Peyer's patch (tissue), 4 donors: ENCODE measurements around the gene DCN. TPM values are rescaled to one million over a fixed set of nuclear protein-coding genes. Genes with fewer than 3 reads are reported as not detected.
"Not testable (repeated sequence)": the region's sequence is repeated elsewhere in the genome, so short reads cannot be mapped to it uniquely, and the experiment has no call there.

Experiments used
- DNase-seq, 3 donors: peaks; one replicate each; pipeline ENCODE4 v3.0.0-alpha.2; 2017 to 2019
- H3K27ac ChIP-seq, 4 donors: fragments of 200-600 bp; sonication (generic); one replicate each; pipeline ENCODE4 v1.5.1; 2016 to 2019
- H3K27me3 ChIP-seq, 2 donors: fragments of 200-600 bp; sonication (generic); one replicate each; pipeline ENCODE4 v1.5.1; 2019
- H3K36me3 ChIP-seq, 3 donors: fragments of 200-600 bp; sonication (generic); one replicate each; pipeline ENCODE4 v1.5.1; 2016 to 2019
- H3K4me1 ChIP-seq, 4 donors: fragments of 200-600 bp; sonication (generic); one replicate each; pipeline ENCODE4 v1.5.1; 2016 to 2019
- H3K4me3 ChIP-seq, 4 donors: fragments of 200-600 bp; sonication (generic); 1 replicate in 3 of 4; 2 replicates in 1 of 4; pipeline ENCODE4 v1.5.1; 2016 to 2019; ENCODE audit warnings: mild to moderate bottlenecking in 1 of 4
- H3K9me3 ChIP-seq, 4 donors: fragments of 200-600 bp; sonication (generic); one replicate each; pipeline ENCODE4 v1.5.1; 2016 to 2019; ENCODE audit warnings: mild to moderate bottlenecking in 1 of 4
- POLR2A ChIP-seq, 2 donors: fragments of 450-650 bp; IDR thresholded peaks; one replicate each; pipeline ENCODE4 v1.5.1; 2017; ENCODE audit warnings: antibody characterized with exemption in 2 of 2, mild to moderate bottlenecking in 2 of 2, moderate library complexity in 2 of 2
- total RNA-seq, 4 donors: library from RNA; depleted of rRNA; stranded (reverse); fragments of >200 nt; gene quantifications; one replicate each; pipeline ENCODE4 v1.1.0, GENCODE V29; 2016
- TF ChIP-seq, protein P1 (sequence below), 6 experiments: fragments of 450-650 bp in 4 of 6; fragments of 200-600 bp in 2 of 6; sonication (generic) in 1 of 6; IDR thresholded peaks; one replicate each; pipeline ENCODE4 v1.5.1; 2017 to 2019; ENCODE audit warnings: antibody characterized with exemption in 6 of 6, mild to moderate bottlenecking in 3 of 6, moderate library complexity in 1 of 6

DCN gene
- total RNA-seq, 4 donors from 2014 or later = 142 to 543 (median 309) TPM

DNA sequence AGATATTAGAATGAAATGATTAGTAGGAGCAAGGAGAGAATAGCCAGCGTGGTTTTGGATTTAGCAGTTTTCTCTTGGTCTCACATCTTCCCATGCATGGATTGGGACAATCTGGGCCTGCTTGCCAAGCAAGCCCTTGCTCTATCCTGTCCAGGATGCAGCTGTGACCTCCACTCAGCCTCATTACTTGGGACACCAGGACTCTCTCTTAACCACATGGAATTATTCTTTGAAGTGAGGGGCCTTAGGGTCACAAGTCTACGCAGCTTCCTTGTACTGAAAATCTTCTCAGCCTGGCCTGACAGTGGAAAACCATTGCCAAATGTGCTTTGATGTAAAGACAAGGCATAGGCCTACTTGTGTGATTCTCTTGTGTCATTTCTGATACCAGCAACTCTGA, 28.0 kb upstream of the DCN start:
- H3K4me1 ChIP-seq = no peaks in the 10 kb centered on the region
- no peak for DNase-seq
- no peaks in the 10 kb centered on the region for H3K27me3 ChIP-seq
- H3K9me3 ChIP-seq = no peaks in the 10 kb centered on the region
- no peak for TF ChIP-seq POLR2A (IDR thresholded peaks at IDR 0.05)
- TF ChIP-seq, protein P1, sequence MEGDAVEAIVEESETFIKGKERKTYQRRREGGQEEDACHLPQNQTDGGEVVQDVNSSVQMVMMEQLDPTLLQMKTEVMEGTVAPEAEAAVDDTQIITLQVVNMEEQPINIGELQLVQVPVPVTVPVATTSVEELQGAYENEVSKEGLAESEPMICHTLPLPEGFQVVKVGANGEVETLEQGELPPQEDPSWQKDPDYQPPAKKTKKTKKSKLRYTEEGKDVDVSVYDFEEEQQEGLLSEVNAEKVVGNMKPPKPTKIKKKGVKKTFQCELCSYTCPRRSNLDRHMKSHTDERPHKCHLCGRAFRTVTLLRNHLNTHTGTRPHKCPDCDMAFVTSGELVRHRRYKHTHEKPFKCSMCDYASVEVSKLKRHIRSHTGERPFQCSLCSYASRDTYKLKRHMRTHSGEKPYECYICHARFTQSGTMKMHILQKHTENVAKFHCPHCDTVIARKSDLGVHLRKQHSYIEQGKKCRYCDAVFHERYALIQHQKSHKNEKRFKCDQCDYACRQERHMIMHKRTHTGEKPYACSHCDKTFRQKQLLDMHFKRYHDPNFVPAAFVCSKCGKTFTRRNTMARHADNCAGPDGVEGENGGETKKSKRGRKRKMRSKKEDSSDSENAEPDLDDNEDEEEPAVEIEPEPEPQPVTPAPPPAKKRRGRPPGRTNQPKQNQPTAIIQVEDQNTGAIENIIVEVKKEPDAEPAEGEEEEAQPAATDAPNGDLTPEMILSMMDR (IDR thresholded peaks at IDR 0.05) = no peak
- H3K4me3 ChIP-seq = no peak overlapping the region
- no peaks in the 10 kb centered on the region for H3K36me3 ChIP-seq
- no peak overlapping the region for H3K27ac ChIP-seq

DNA sequence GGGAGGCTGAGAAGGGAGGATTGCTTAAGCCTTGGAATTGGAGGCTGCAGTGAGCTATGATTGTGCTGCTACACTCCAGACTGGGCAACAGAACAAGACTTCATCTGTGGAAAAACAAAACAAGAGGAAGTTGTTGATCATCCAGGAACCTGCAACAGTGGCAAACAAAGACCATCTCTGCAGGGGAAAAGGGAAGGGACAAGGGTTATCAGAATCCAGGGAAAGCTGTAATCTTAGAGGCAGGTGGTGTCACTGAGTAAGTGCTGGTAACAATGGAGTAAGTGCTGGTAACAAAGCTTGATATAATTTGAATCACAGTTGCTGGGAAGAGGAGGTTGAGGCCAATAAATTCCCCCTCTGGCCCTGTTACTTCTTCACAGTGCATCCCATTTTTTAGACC, 27.5 kb upstream of the DCN start:
- TF ChIP-seq POLR2A (IDR thresholded peaks at IDR 0.05) = no peak
- TF ChIP-seq, protein P1 (IDR thresholded peaks at IDR 0.05) = no peak
- Histone ChIP-seq H3K27me3 (no peaks in the 10 kb centered on the region), H3K4me3 (no peak overlapping the region), H3K36me3 (no peaks in the 10 kb centered on the region), H3K27ac (no peak overlapping the region), H3K9me3 (no peaks in the 10 kb centered on the region), H3K4me1 (no peaks in the 10 kb centered on the region)
- DNase-seq = no peak

DNA sequence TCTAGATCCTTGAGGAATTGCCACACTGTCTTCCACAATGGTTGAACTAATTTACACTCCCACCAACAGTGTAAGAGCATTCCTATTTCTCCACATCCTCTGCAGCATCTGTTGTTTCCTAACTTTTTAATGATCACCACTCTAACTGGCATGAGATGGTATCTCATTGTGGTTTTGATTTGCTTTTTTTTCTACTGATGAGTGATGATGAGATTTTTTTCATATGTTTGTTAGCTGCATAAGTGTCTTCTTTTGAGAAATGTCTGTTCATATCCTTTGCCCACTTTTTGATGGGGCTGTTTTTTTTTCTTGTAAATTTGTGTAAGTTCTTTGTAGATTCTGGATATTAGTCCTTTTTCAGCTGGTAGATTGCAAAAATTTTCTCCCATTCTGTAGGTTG, 24.7 kb upstream of the DCN start:
- not testable (repeated sequence) for H3K4me3 ChIP-seq, DNase-seq, H3K27ac ChIP-seq, H3K9me3 ChIP-seq, H3K27me3 ChIP-seq, H3K4me1 ChIP-seq, H3K36me3 ChIP-seq

DNA sequence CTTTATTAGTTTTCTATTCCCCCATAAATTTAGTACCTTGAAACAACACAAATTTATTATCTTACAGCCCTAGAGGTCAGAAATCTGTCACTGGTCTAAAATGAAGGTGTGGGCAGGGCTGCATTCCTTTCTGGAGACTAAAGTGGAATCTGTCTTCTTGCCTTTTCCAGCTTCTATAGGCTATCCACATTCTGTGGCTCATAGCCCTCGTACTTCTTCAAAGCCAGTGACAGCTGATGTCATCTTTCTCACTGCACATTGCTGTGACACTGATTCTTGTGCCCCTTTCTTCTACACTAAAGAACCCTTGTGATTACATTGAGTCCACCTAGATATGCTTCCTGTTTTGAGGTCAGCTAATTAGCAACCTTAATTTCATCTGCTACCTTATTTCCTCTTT, 23.2 kb upstream of the DCN start:
- Histone ChIP-seq H3K27me3 (no peaks in the 10 kb centered on the region), H3K9me3 (no peaks in the 10 kb centered on the region), H3K36me3 (no peaks in the 10 kb centered on the region), H3K4me3 (no peak overlapping the region), H3K4me1 (no peaks in the 10 kb centered on the region), H3K27ac (no peak overlapping the region)
- TF ChIP-seq POLR2A (IDR thresholded peaks at IDR 0.05) = no peak
- TF ChIP-seq, protein P1 (IDR thresholded peaks at IDR 0.05) = no peak
- DNase-seq = no peak

DNA sequence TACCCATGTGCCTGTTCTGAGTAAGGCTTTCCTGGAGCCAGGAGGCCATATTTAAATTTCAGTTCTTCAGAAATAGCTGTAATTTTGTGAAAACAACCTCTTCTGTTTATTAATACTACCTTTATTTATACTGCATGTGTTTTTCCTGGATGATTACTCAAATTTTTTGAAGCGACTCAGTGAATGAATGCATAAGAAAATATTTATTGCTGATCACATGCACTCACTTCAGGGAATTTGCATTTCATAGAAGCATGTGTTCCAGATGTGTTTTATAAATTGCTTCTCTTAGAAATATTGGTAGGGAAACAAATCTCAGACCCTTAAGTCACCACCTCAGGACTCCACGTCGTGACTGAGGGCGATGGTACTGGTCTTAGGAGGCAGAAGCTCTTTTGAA, 21.8 kb upstream of the DCN start:
- H3K4me1 ChIP-seq = no peaks in the 10 kb centered on the region
- no peak for DNase-seq
- no peaks in the 10 kb centered on the region for H3K36me3 ChIP-seq
- TF ChIP-seq POLR2A (IDR thresholded peaks at IDR 0.05) = no peak
- TF ChIP-seq, protein P1 (IDR thresholded peaks at IDR 0.05) = no peak
- H3K27me3 ChIP-seq = no peaks in the 10 kb centered on the region
- no peak overlapping the region for H3K4me3 ChIP-seq
- H3K27ac ChIP-seq = no peak overlapping the region
- no peaks in the 10 kb centered on the region for H3K9me3 ChIP-seq

DNA sequence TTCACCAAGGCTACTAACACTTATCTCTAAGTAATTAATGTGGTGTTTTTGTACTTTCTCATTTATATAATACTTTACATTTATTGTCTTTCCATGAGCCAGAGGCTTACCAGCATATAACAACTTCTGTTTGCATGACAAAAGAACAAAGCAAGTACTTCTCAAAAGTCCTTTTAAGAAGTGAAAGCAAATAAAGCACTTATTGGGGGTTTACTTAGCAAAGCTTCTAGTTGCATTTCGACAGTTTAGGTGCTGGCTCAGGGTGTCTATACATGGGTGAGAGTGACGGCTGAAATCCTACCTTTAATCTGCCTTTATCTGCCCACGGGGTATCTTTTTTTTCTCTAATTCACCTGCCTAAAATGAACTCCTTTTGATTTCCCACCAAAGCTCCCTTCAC, 21.0 kb upstream of the DCN start:
- H3K4me3 ChIP-seq = no peak overlapping the region
- H3K27me3 ChIP-seq = no peaks in the 10 kb centered on the region
- H3K4me1 ChIP-seq = no peaks in the 10 kb centered on the region
- no peaks in the 10 kb centered on the region for H3K36me3 ChIP-seq
- no peak overlapping the region for H3K27ac ChIP-seq
- no peaks in the 10 kb centered on the region for H3K9me3 ChIP-seq
- TF ChIP-seq, protein P1 (IDR thresholded peaks at IDR 0.05) = no peak
- TF ChIP-seq POLR2A (IDR thresholded peaks at IDR 0.05) = no peak
- no peak for DNase-seq
